ENCODE data around the gene JAZF1.

JAZF1 gene

DNA sequence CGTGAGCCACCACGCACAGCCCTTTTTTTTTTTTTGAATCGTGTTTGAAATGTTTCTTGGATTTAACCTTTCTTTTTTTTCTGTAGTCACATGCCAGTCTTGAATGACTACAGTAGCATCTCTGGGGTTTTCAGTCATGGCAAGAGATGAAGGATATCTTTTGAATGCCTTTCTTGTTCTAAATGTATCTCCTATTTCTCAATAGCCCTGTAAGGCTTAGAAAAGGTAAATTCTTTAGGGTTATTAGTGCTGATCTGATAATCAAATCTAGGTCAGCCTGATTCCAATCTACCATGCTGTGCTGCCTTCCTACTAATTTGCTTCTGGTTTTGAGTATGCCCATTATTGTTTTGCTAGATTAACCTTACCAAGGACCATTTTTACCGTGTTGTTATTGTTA lies 370.4 kb downstream of the JAZF1 start:
- H3K27me3 ChIP-seq (ENCODE audit: insufficient read depth, low read depth), result no peaks in the 10 kb centered on the region
- no peak overlapping the region for H3K27ac ChIP-seq
- no peaks in the 10 kb centered on the region for H3K36me3 ChIP-seq (ENCODE audit: insufficient read depth)
- H3K4me2 ChIP-seq, result no peak overlapping the region
- H4K20me1 ChIP-seq (ENCODE audit: insufficient read depth), result no peaks in the 10 kb centered on the region
- TF ChIP-seq, protein P1, sequence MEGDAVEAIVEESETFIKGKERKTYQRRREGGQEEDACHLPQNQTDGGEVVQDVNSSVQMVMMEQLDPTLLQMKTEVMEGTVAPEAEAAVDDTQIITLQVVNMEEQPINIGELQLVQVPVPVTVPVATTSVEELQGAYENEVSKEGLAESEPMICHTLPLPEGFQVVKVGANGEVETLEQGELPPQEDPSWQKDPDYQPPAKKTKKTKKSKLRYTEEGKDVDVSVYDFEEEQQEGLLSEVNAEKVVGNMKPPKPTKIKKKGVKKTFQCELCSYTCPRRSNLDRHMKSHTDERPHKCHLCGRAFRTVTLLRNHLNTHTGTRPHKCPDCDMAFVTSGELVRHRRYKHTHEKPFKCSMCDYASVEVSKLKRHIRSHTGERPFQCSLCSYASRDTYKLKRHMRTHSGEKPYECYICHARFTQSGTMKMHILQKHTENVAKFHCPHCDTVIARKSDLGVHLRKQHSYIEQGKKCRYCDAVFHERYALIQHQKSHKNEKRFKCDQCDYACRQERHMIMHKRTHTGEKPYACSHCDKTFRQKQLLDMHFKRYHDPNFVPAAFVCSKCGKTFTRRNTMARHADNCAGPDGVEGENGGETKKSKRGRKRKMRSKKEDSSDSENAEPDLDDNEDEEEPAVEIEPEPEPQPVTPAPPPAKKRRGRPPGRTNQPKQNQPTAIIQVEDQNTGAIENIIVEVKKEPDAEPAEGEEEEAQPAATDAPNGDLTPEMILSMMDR (conservative IDR thresholded peaks at IDR 0.05; ENCODE audit: low read depth, low read length), result no peak
- H3K79me2 ChIP-seq (ENCODE audit: insufficient read depth, low read depth), result no peaks in the 10 kb centered on the region
- no peak overlapping the region for H3K4me3 ChIP-seq (IDR thresholded peaks at IDR 0.05; ENCODE audit: insufficient read depth, low read depth, low read length)
- peaks cover 12% of the 10 kb centered on the region for H3K4me1 ChIP-seq (ENCODE audit: low read depth, poor library complexity, severe bottlenecking)
- H3K9ac ChIP-seq, result no peak overlapping the region
- H2AFZ ChIP-seq (ENCODE audit: low read depth), result no peak overlapping the region

DNA sequence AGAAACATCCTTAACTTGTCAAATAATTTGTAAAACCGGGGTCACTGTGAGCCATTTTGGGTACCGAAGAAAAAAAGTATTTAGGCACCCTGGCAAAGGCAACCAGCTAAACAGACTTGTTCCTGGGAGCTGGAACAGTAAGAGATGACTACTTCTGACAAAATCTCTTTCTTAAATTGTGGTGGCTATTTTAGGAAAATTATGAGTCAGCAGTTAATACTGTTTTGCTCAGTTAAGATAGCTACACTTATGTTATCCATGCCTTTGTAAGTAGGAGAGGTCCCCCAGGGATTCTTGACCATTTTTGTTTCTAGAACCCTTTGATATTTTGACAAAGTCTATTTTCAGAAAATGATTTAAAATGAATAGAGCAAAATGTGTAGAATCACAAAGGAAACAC lies 372.0 kb downstream of the JAZF1 start:
- H3K9ac ChIP-seq, result no peak overlapping the region
- H3K4me1 ChIP-seq (ENCODE audit: low read depth, poor library complexity, severe bottlenecking), result peaks cover 12% of the 10 kb centered on the region
- TF ChIP-seq, protein P1 (conservative IDR thresholded peaks at IDR 0.05; ENCODE audit: low read depth, low read length), result no peak
- H3K4me3 ChIP-seq (IDR thresholded peaks at IDR 0.05; ENCODE audit: insufficient read depth, low read depth, low read length), result no peak overlapping the region
- H3K79me2 ChIP-seq (ENCODE audit: insufficient read depth, low read depth), result no peaks in the 10 kb centered on the region
- no peaks in the 10 kb centered on the region for H4K20me1 ChIP-seq (ENCODE audit: insufficient read depth)
- H3K36me3 ChIP-seq (ENCODE audit: insufficient read depth), result no peaks in the 10 kb centered on the region
- no peak overlapping the region for H3K4me2 ChIP-seq
- H3K27ac ChIP-seq, result no peak overlapping the region
- H2AFZ ChIP-seq (ENCODE audit: low read depth), result no peak overlapping the region
- no peaks in the 10 kb centered on the region for H3K27me3 ChIP-seq (ENCODE audit: insufficient read depth, low read depth)

GRCh38 chr7:27804139-27804538 lies 376.5 kb downstream of the JAZF1 start:
- no peaks in the 10 kb centered on the region for H3K27me3 ChIP-seq (ENCODE audit: insufficient read depth, low read depth)
- no peak overlapping the region for H3K9ac ChIP-seq
- H3K4me2 ChIP-seq, result no peak overlapping the region
- H3K27ac ChIP-seq, result no peak overlapping the region
- TF ChIP-seq, protein P1 (conservative IDR thresholded peaks at IDR 0.05; ENCODE audit: low read depth, low read length), result no peak
- H3K4me1 ChIP-seq (ENCODE audit: low read depth, poor library complexity, severe bottlenecking), result peaks cover 10% of the 10 kb centered on the region
- no peak overlapping the region for H3K4me3 ChIP-seq (IDR thresholded peaks at IDR 0.05; ENCODE audit: insufficient read depth, low read depth, low read length)
- H2AFZ ChIP-seq (ENCODE audit: low read depth), result no peak overlapping the region
- H4K20me1 ChIP-seq (ENCODE audit: insufficient read depth), result no peaks in the 10 kb centered on the region
- H3K79me2 ChIP-seq (ENCODE audit: insufficient read depth, low read depth), result no peaks in the 10 kb centered on the region
- H3K36me3 ChIP-seq (ENCODE audit: insufficient read depth), result no peaks in the 10 kb centered on the region

- TF ChIP-seq, protein P1 (conservative IDR thresholded peaks at IDR 0.05; ENCODE audit: low read depth, low read length), result no peak
- Histone ChIP-seq H2AFZ (ENCODE audit: low read depth) (no peak overlapping the region), H4K20me1 (ENCODE audit: insufficient read depth) (no peaks in the 10 kb centered on the region), H3K4me1 (ENCODE audit: low read depth, poor library complexity, severe bottlenecking) (no peaks in the 10 kb centered on the region), H3K27ac (no peak overlapping the region), H3K36me3 (ENCODE audit: insufficient read depth) (no peaks in the 10 kb centered on the region), H3K4me3 (IDR thresholded peaks at IDR 0.05; ENCODE audit: insufficient read depth, low read depth, low read length) (no peak overlapping the region), H3K79me2 (ENCODE audit: insufficient read depth, low read depth) (no peaks in the 10 kb centered on the region), H3K27me3 (ENCODE audit: insufficient read depth, low read depth) (no peaks in the 10 kb centered on the region), H3K4me2 (no peak overlapping the region), H3K9ac (no peak overlapping the region)
These were observed 377.6 kb downstream of the JAZF1 start for GRCh38 chr7:27802999-27803398.
